CD14-positive monocyte (primary cell): ENCODE measurements around the gene SHROOM3. TPM values are rescaled to one million over a fixed set of nuclear protein-coding genes. Genes with fewer than 3 reads are reported as not detected.
A peak's percentile ranks its signal among the peaks of the same experiment; 100 is the strongest.

Experiments
- DNase-seq, 3 donors: peaks; one replicate each; pipeline ENCODE4 v3.0.0-alpha.2; 2011 to 2022
- H2AFZ ChIP-seq: 2 replicates; pipeline ENCODE4 v1.6.0; 2012; ENCODE audit warnings: mild to moderate bottlenecking, low read depth, low read length, inconsistent platforms; ENCODE audit not compliant: insufficient read depth, poor library complexity, severe bottlenecking
- H3K27ac ChIP-seq, 2 donors: 1 replicate in 1 of 2; 2 replicates in 1 of 2; pipeline ENCODE4 v1.5.1; 2012 to 2013; ENCODE audit warnings: low read length in 2 of 2, control low read depth in 1 of 2, inconsistent platforms in 1 of 2, low read depth in 1 of 2, mild to moderate bottlenecking in 1 of 2
- H3K27me3 ChIP-seq, 2 donors: one replicate each; pipeline versions ENCODE4 v1.6.0 to v1.6.1; 2011 to 2013; ENCODE audit warnings: low read length in 2 of 2; ENCODE audit not compliant: control insufficient read depth in 2 of 2, insufficient read depth in 2 of 2
- H3K36me3 ChIP-seq, 2 donors: replicated peaks in 1 of 2; 1 replicate in 1 of 2; 2 replicates in 1 of 2; pipeline versions ENCODE4 v1.5.1 to v1.6.1; 2012 to 2013; ENCODE audit warnings: low read length in 2 of 2, control low read depth in 1 of 2, inconsistent platforms in 1 of 2, mild to moderate bottlenecking in 1 of 2; ENCODE audit not compliant: insufficient read depth in 2 of 2, control insufficient read depth in 1 of 2
- H3K4me1 ChIP-seq, 2 donors: 1 replicate in 1 of 2; 2 replicates in 1 of 2; pipeline versions ENCODE4 v1.5.1 to v1.6.1; 2012 to 2013; ENCODE audit warnings: low read length in 2 of 2, control low read depth in 1 of 2, inconsistent platforms in 1 of 2, mild to moderate bottlenecking in 1 of 2, moderate library complexity in 1 of 2; ENCODE audit not compliant: insufficient read depth in 2 of 2, control insufficient read depth in 1 of 2
- H3K4me2 ChIP-seq: replicated peaks from 2 replicates; pipeline ENCODE3; 2012; ENCODE audit warnings: low read length, moderate library complexity, mild to moderate bottlenecking; ENCODE audit not compliant: poor library complexity, severe bottlenecking; ENCODE audit errors: extremely low read depth
- H3K4me3 ChIP-seq, 3 experiments: fragments of 200-600 bp in 1 of 3; sonication (generic) in 1 of 3; replicated peaks in 1 of 3; 1 replicate in 2 of 3; 2 replicates in 1 of 3; pipeline ENCODE4 v1.5.1; 2011 to 2013; ENCODE audit warnings: low read length in 3 of 3, mild to moderate bottlenecking in 3 of 3, control low read depth in 2 of 3, low read depth in 2 of 3, inconsistent platforms in 1 of 3, moderate library complexity in 1 of 3
- H3K79me2 ChIP-seq: 2 replicates; pipeline ENCODE4 v1.6.0; 2012; ENCODE audit warnings: mild to moderate bottlenecking, control low read depth, inconsistent platforms, low read length, moderate library complexity; ENCODE audit not compliant: insufficient read depth
- H3K9ac ChIP-seq: 2 replicates; pipeline ENCODE4 v1.6.0; 2017; ENCODE audit warnings: low read length, mild to moderate bottlenecking; ENCODE audit not compliant: insufficient read depth, poor library complexity, severe bottlenecking
- H3K9me3 ChIP-seq, 2 donors: replicated peaks in 1 of 2; 1 replicate in 1 of 2; 2 replicates in 1 of 2; pipeline versions ENCODE4 v1.5.1 to v1.6.1; 2012 to 2013; ENCODE audit warnings: low read length in 2 of 2, control low read depth in 1 of 2; ENCODE audit not compliant: control insufficient read depth in 1 of 2, insufficient read depth in 1 of 2
- H4K20me1 ChIP-seq: 2 replicates; pipeline ENCODE4 v1.6.0; 2012; ENCODE audit warnings: mild to moderate bottlenecking, low read length, control low read depth, moderate library complexity; ENCODE audit not compliant: insufficient read depth
- H3K27ac Mint-ChIP-seq, 7 donors: one replicate each; pipeline ENCODE4 v1.8.0; 2020; ENCODE audit warnings: mild to moderate bottlenecking in 7 of 7, mixed read lengths in 7 of 7, moderate library complexity in 6 of 7, inconsistent platforms in 2 of 7
- H3K27me3 Mint-ChIP-seq, 3 donors: one replicate each; pipeline ENCODE4 v1.8.0; 2021 to 2022; ENCODE audit warnings: low read depth in 3 of 3, mild to moderate bottlenecking in 3 of 3, mixed read lengths in 3 of 3, moderate library complexity in 3 of 3, inconsistent platforms in 1 of 3
- H3K36me3 Mint-ChIP-seq, 2 donors: one replicate each; pipeline ENCODE4 v1.8.0; 2020; ENCODE audit warnings: mixed read lengths in 2 of 2, inconsistent platforms in 1 of 2, mild to moderate bottlenecking in 1 of 2
- H3K4me1 Mint-ChIP-seq: one replicate; pipeline ENCODE4 v1.8.0; 2020; ENCODE audit warnings: mild to moderate bottlenecking, mixed read lengths
- H3K4me3 Mint-ChIP-seq, 2 donors: one replicate each; pipeline ENCODE4 v1.8.0; 2020; ENCODE audit warnings: mild to moderate bottlenecking in 2 of 2, mixed read lengths in 2 of 2, moderate library complexity in 1 of 2
- H3K9me3 Mint-ChIP-seq, 7 donors: one replicate each; pipeline ENCODE4 v1.8.0; 2020 to 2022; ENCODE audit warnings: mixed read lengths in 7 of 7, mild to moderate bottlenecking in 6 of 7, moderate library complexity in 6 of 7, inconsistent platforms in 2 of 7
- WGBS: methylation state at CpG from one replicate; pipeline ENCODE4 v1.1.5; 2013; ENCODE audit warnings: missing lambda C conversion rate; ENCODE audit not compliant: insufficient coverage; 5-methylcytosine and 5-hydroxymethylcytosine counted together
- intact Hi-C, 2 donors: fragments of 100-400 bp; cut with micrococcal nuclease; formaldehyde crosslinking; loops; one replicate each; pipeline versions ENCODE4 v1.15.0 to v1.15.1; 2023
- polyA plus RNA-seq, 3 donors: library from polyadenylated mRNA; depleted of rRNA in 1 of 3; unstranded in 2 of 3; stranded (reverse) in 1 of 3; fragments of 300-500 nt in 2 of 3; fragments of >200 nt in 1 of 3; fragmentation: Illumina TruSeq in 2 of 3; gene quantifications; 1 replicate in 2 of 3; 2 replicates in 1 of 3; pipeline ENCODE4 v1.2.3, GENCODE V29; 2012 to 2021
- TF ChIP-seq, protein P1 (sequence below): fragments of 200-600 bp; IDR thresholded peaks from one replicate; pipeline ENCODE4 v1.8.0; 2022; ENCODE audit warnings: antibody characterized with exemption, mild to moderate bottlenecking

Gene SHROOM3
- polyA plus RNA-seq, 3 donors, result not detected

DNA sequence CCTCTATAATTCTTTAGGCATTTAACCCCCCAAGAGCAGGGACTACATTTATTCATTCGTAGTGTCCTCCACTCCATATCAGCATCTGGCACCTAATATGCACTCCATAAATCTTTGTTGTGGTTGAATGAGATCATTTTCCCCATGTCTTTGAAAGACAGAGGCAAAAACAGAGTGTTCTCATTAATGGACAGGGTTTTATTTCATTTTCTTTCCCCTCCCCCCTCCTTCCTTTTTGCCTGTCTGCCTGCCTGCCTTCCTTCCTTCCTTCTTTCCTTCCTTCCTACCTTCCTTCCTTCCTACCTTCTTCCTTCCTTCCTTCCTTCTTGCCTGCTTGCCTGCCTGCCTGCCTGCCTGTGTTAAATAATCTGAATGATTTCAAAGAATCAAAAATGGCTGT is 83.2 kb downstream of the SHROOM3 start:
- Histone ChIP-seq H3K36me3 (no peaks in the 10 kb centered on the region), H3K4me2 (no peak overlapping the region), H3K4me1 (peaks cover 9 to 11% of the 10 kb centered on the region in 2 donors), H3K4me3 (no peak overlapping the region), H3K9me3 (no peaks in the 10 kb centered on the region), H3K79me2 (no peaks in the 10 kb centered on the region), H4K20me1 (no peaks in the 10 kb centered on the region), H2AFZ (no peak overlapping the region), H3K9ac (no peak overlapping the region), H3K27ac (no peak overlapping the region), H3K27me3 (no peaks in the 10 kb centered on the region)
- WGBS, result no CpG with 5 or more reads among the region's 1 CpG
- H3K27ac Mint-ChIP-seq, result peak overlapping the region in 1 of 7 donors; percentile 47
- TF ChIP-seq, protein P1, sequence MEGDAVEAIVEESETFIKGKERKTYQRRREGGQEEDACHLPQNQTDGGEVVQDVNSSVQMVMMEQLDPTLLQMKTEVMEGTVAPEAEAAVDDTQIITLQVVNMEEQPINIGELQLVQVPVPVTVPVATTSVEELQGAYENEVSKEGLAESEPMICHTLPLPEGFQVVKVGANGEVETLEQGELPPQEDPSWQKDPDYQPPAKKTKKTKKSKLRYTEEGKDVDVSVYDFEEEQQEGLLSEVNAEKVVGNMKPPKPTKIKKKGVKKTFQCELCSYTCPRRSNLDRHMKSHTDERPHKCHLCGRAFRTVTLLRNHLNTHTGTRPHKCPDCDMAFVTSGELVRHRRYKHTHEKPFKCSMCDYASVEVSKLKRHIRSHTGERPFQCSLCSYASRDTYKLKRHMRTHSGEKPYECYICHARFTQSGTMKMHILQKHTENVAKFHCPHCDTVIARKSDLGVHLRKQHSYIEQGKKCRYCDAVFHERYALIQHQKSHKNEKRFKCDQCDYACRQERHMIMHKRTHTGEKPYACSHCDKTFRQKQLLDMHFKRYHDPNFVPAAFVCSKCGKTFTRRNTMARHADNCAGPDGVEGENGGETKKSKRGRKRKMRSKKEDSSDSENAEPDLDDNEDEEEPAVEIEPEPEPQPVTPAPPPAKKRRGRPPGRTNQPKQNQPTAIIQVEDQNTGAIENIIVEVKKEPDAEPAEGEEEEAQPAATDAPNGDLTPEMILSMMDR, result no peak
- H3K4me3 Mint-ChIP-seq, result peak overlapping the region in 1 of 2 donors; percentile 28
- H3K4me1 Mint-ChIP-seq, result peaks cover 11% of the 10 kb centered on the region
- no peaks in the 10 kb centered on the region for H3K36me3 Mint-ChIP-seq
- H3K9me3 Mint-ChIP-seq, result peaks cover 0 to 4% (median 0%) of the 10 kb centered on the region in 7 donors
- intact Hi-C loops, result loop anchor here in 1 of 2 donors (5.0 kb wide), 1 partner anchor 239 kb away; no protein-coding TSS in a partner anchor
- DNase-seq, result no peak
- peaks cover 0 to 2% (median 1%) of the 10 kb centered on the region in 3 donors for H3K27me3 Mint-ChIP-seq

DNA sequence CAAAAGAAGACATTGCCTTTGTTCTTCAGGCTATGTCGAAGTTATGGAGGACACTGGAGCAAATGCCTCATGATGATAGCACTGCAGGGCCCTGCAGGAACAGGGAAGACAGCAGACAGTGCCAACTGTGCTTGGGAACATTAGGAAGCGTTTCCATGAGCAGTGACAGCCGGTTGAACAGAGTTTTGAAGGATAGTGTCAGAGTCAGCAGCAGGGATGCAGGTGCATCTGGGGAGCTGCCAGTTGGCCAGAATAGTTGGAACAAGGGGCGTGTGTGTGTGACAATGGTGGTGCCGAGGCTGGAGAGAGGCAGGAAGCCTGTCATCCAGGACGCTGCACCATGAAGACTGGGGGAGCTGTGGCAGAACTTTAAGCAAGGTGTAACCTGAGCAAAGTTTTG is 88.6 kb downstream of the SHROOM3 start:
- Histone ChIP-seq H3K4me2 (no peak overlapping the region), H3K27me3 (no peaks in the 10 kb centered on the region), H3K4me3 (no peak overlapping the region), H3K9ac (no peak overlapping the region), H4K20me1 (no peaks in the 10 kb centered on the region), H3K27ac (no peak overlapping the region), H3K9me3 (no peaks in the 10 kb centered on the region), H3K4me1 (no peaks in the 10 kb centered on the region), H3K36me3 (no peaks in the 10 kb centered on the region), H3K79me2 (no peaks in the 10 kb centered on the region), H2AFZ (no peak overlapping the region)
- no peak overlapping the region for H3K4me3 Mint-ChIP-seq
- H3K27me3 Mint-ChIP-seq, result peaks cover 0 to 8% (median 6%) of the 10 kb centered on the region in 3 donors
- 90% methylated on average over 6 of the region's 6 CpGs for WGBS
- no peaks in the 10 kb centered on the region for H3K4me1 Mint-ChIP-seq
- TF ChIP-seq, protein P1, result no peak
- H3K27ac Mint-ChIP-seq, result no peak overlapping the region
- DNase-seq, result no peak
- H3K36me3 Mint-ChIP-seq, result no peaks in the 10 kb centered on the region
- intact Hi-C loops, result no loop called here
- H3K9me3 Mint-ChIP-seq, result no peaks in the 10 kb centered on the region
